CD4-positive, alpha-beta T cell treated with Interleukin-6 for 4 hours (primary cell): ENCODE results near the gene TMIGD3.

ENCODE experiments used
- DNase-seq: peaks from one replicate; pipeline ENCODE4 v3.0.0-alpha.2; 2020; ENCODE audit warnings: mixed read lengths

TMIGD3 gene

GRCh38 chr1:111446967-111447892 lies 56.2 kb downstream of the TMIGD3 start:
- DNase-seq, result no peak

GRCh38 chr1:111446546-111446945 lies 56.9 kb downstream of the TMIGD3 start:
- DNase-seq, result no peak

- DNase-seq, result no peak
These were observed 59.4 kb downstream of the TMIGD3 start for GRCh38 chr1:111444031-111444430.

GRCh38 chr1:111442457-111442856 lies 61.0 kb downstream of the TMIGD3 start:
- DNase-seq, result no peak

GRCh38 chr1:111441573-111442192 lies 61.8 kb downstream of the TMIGD3 start:
- peak; percentile 78 for DNase-seq

- no peak for DNase-seq
These were observed 63.7 kb downstream of the TMIGD3 start for GRCh38 chr1:111439461-111440351.

DNA sequence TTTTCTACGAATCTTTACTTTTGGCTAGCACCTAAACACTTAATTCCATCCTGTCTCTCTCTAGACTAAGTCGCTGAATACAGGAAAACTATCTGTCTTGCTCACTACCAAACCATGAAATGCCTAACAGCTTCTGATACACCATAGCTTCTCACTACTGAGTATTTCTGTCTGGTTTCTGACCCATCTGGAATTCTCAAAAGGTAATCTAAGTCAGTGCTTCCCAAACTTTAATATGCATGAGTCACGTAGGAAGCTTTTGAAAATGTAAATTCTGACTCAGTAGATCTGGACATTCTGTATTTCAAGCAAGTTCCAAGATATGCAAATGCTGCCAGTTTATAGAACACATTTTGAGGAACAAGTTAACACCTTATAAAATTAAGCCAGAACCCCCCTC lies 66.7 kb downstream of the TMIGD3 start:
- no peak for DNase-seq
